Breast epithelium (tissue), 4 donors: ENCODE data around the gene UNC45B. TPM values are rescaled to one million over a fixed set of nuclear protein-coding genes. Genes with fewer than 3 reads are reported as not detected.

Experiments used
- DNase-seq, 2 donors: peaks; one replicate each; pipeline ENCODE4 v3.0.0-alpha.2; 2019; ENCODE audit warnings: low spot score in 2 of 2
- H3K27ac ChIP-seq, 2 donors: fragments of 200-600 bp; sonication (generic) in 1 of 2; one replicate each; pipeline ENCODE4 v1.5.1; 2016 to 2019; ENCODE audit warnings: mild to moderate bottlenecking in 1 of 2
- H3K27me3 ChIP-seq, 2 donors: fragments of 200-600 bp; sonication (generic) in 1 of 2; one replicate each; pipeline versions ENCODE4 v1.5.1 to v1.6.0; 2017 to 2019; ENCODE audit warnings: control low read depth in 1 of 2, mild to moderate bottlenecking in 1 of 2
- H3K36me3 ChIP-seq: fragments of 200-600 bp; one replicate; pipeline ENCODE4 v1.5.1; 2019
- H3K4me1 ChIP-seq, 2 donors: fragments of 200-600 bp; sonication (generic); one replicate each; pipeline ENCODE4 v1.5.1; 2016 to 2019; ENCODE audit warnings: control low read depth in 1 of 2
- H3K4me3 ChIP-seq, 3 donors: fragments of 200-600 bp; sonication (generic); 1 replicate in 2 of 3; 2 replicates in 1 of 3; pipeline ENCODE4 v1.5.1; 2016 to 2019; ENCODE audit warnings: mild to moderate bottlenecking in 3 of 3, moderate library complexity in 2 of 3
- H3K9me3 ChIP-seq, 2 donors: fragments of 200-600 bp; sonication (generic) in 1 of 2; one replicate each; pipeline ENCODE4 v1.5.1; 2016 to 2019; ENCODE audit warnings: control low read depth in 1 of 2
- POLR2A ChIP-seq: fragments of 450-650 bp; IDR thresholded peaks from one replicate; pipeline ENCODE4 v1.6.1; 2016; ENCODE audit warnings: antibody characterized with exemption, mild to moderate bottlenecking, moderate library complexity
- POLR2AphosphoS5 ChIP-seq, 3 donors: sonication (generic); formaldehyde crosslinking; IDR thresholded peaks; one replicate each; pipeline ENCODE4 v1.6.1; 2017; ENCODE audit warnings: antibody characterized with exemption in 3 of 3
- intact Hi-C: fragments of 100-400 bp; cut with DNase I; formaldehyde crosslinking; loops from one replicate; pipeline ENCODE4 v1.15.1; 2023; ENCODE audit warnings: low total_unique reads
- total RNA-seq, 3 donors: library from RNA; depleted of rRNA; stranded (reverse); fragments of >200 nt; gene quantifications; one replicate each; pipeline ENCODE4 v1.1.0, GENCODE V29; 2016
- TF ChIP-seq, protein P1 (sequence below), 3 donors: fragments of 450-650 bp; IDR thresholded peaks; one replicate each; pipeline ENCODE4 v1.5.1; 2016 to 2017; ENCODE audit warnings: antibody characterized with exemption in 3 of 3, mild to moderate bottlenecking in 3 of 3, moderate library complexity in 3 of 3

Gene UNC45B
- total RNA-seq, 3 donors from 2014 or later, result not detected

DNA sequence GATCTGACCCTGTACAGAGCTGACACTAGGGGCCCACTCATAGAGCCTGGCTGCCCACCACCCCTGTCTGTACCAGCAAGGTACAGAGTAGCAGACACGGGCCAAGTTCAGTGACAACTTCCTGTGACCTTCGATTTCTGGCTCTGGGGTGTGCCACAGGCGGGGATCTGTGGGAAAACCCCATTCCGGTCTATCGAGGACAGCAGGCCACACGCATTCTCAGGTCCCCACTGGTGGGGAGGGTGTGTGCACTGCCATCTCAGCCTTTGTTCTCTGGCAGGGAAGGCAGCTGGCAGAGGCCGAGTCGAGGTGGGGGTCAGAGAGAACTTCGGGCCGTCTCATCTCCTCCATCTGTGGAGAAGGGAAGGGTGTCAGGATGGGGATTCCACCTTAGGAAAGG lies 15.5 kb upstream of the UNC45B start:
- no peak for TF ChIP-seq POLR2AphosphoS5 (IDR thresholded peaks at IDR 0.05)
- no peak for TF ChIP-seq POLR2A
- TF ChIP-seq, protein P1, sequence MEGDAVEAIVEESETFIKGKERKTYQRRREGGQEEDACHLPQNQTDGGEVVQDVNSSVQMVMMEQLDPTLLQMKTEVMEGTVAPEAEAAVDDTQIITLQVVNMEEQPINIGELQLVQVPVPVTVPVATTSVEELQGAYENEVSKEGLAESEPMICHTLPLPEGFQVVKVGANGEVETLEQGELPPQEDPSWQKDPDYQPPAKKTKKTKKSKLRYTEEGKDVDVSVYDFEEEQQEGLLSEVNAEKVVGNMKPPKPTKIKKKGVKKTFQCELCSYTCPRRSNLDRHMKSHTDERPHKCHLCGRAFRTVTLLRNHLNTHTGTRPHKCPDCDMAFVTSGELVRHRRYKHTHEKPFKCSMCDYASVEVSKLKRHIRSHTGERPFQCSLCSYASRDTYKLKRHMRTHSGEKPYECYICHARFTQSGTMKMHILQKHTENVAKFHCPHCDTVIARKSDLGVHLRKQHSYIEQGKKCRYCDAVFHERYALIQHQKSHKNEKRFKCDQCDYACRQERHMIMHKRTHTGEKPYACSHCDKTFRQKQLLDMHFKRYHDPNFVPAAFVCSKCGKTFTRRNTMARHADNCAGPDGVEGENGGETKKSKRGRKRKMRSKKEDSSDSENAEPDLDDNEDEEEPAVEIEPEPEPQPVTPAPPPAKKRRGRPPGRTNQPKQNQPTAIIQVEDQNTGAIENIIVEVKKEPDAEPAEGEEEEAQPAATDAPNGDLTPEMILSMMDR (IDR thresholded peaks at IDR 0.05), result no peak
- H3K4me3 ChIP-seq, result no peak overlapping the region
- H3K4me1 ChIP-seq, result no peaks in the 10 kb centered on the region
- H3K27me3 ChIP-seq, result no peaks in the 10 kb centered on the region
- no peak overlapping the region for H3K27ac ChIP-seq
- no peaks in the 10 kb centered on the region for H3K9me3 ChIP-seq
- peaks cover 5% of the 10 kb centered on the region for H3K36me3 ChIP-seq
- no peak for DNase-seq
- intact Hi-C loops, result no loop called here

DNA sequence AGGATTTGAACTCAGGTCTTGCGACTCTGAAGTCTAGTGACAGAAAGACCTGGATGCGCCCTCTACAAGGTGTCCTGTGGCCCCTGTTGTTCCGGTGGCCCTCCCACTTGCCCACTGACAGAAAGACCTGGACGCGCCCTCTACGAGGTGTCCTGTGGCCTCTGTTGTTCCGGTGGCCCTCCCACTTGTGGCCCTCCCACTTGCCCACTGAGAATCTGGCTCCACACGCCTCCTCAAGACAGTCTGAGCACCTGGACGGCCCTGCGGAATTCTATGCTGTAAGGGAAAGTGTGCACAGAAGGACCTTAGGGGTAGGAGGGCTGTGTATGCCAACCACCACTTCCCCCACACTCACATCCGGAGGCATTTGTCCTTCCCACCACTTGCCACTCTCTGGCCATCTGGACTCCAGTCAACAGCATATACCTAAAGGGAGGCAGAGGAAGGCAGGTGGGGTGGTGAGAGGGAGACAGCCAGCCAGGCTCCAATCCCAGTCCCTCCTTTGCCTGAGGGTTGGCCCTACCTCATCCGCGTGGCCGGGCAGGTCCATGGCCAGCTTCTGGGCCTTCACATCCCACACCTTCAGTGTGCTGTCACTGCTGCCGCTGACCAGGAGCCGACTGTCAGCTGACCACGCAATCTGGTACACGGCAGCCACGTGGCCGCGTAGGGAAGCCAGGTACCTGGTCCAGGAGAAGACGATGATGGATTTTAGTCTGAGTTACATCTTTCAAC lies 14.6 kb upstream of the UNC45B start:
- Histone ChIP-seq H3K27ac (no peak overlapping the region), H3K4me1 (no peaks in the 10 kb centered on the region), H3K36me3 (peaks cover 5% of the 10 kb centered on the region), H3K9me3 (no peaks in the 10 kb centered on the region), H3K27me3 (no peaks in the 10 kb centered on the region), H3K4me3 (no peak overlapping the region)
- intact Hi-C loops, result no loop called here
- no peak for DNase-seq
- TF ChIP-seq POLR2A (no peak), POLR2AphosphoS5 (IDR thresholded peaks at IDR 0.05) (no peak)
- TF ChIP-seq, protein P1 (IDR thresholded peaks at IDR 0.05), result no peak

DNA sequence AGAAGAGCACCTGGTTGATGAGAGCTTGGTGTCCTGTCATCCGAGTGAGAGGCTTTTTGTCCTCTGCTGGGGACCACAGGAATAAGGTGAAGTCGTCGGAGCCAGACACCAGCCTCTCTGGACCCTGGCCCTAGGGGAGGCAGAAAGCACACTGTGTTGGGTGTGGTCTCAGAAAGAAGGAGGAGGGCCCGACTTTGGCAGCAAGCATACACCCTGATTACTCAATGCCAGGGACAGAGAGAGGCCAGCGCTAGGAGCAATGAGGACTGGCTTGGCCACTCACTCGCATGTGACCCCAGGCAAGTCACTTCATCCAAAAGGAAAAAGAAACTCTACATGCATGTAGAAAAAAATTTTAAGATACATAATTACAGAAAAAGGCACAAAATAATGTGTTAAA lies 12.3 kb upstream of the UNC45B start:
- no peaks in the 10 kb centered on the region for H3K9me3 ChIP-seq
- H3K27me3 ChIP-seq, result no peaks in the 10 kb centered on the region
- no peak overlapping the region for H3K4me3 ChIP-seq
- intact Hi-C loops, result no loop called here
- DNase-seq, result no peak
- peaks cover 5% of the 10 kb centered on the region for H3K36me3 ChIP-seq
- TF ChIP-seq POLR2AphosphoS5 (IDR thresholded peaks at IDR 0.05) (no peak), POLR2A (no peak)
- TF ChIP-seq, protein P1 (IDR thresholded peaks at IDR 0.05), result no peak
- H3K27ac ChIP-seq, result no peak overlapping the region
- H3K4me1 ChIP-seq, result no peaks in the 10 kb centered on the region

DNA sequence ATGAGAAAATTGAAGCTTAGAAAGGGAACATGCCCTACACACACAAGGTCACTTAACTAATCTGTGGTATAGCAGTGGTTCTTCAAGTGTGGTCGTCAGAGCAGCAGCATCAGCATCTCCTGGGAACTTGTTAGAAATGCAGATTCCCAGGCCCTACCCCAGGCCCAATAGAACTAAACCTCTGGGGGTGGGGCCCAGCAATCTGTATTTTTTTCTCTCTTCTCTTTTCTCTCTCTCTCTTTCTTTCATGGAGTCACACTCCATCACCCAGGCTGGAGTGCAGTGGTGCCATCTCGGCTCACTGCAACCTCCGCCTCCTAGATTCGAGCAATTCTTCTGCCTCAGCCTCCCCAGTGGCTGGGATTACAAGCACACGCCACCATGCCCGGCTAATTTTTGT lies 9.4 kb upstream of the UNC45B start:
- Histone ChIP-seq H3K4me3 (no peak overlapping the region), H3K27ac (no peak overlapping the region), H3K36me3 (peaks cover 5% of the 10 kb centered on the region), H3K9me3 (no peaks in the 10 kb centered on the region), H3K27me3 (no peaks in the 10 kb centered on the region), H3K4me1 (peaks cover 0 to 6% of the 10 kb centered on the region in 2 donors)
- no peak for TF ChIP-seq POLR2A
- no peak for TF ChIP-seq POLR2AphosphoS5 (IDR thresholded peaks at IDR 0.05)
- TF ChIP-seq, protein P1 (IDR thresholded peaks at IDR 0.05), result no peak
- intact Hi-C loops, result no loop called here
- DNase-seq, result no peak

DNA sequence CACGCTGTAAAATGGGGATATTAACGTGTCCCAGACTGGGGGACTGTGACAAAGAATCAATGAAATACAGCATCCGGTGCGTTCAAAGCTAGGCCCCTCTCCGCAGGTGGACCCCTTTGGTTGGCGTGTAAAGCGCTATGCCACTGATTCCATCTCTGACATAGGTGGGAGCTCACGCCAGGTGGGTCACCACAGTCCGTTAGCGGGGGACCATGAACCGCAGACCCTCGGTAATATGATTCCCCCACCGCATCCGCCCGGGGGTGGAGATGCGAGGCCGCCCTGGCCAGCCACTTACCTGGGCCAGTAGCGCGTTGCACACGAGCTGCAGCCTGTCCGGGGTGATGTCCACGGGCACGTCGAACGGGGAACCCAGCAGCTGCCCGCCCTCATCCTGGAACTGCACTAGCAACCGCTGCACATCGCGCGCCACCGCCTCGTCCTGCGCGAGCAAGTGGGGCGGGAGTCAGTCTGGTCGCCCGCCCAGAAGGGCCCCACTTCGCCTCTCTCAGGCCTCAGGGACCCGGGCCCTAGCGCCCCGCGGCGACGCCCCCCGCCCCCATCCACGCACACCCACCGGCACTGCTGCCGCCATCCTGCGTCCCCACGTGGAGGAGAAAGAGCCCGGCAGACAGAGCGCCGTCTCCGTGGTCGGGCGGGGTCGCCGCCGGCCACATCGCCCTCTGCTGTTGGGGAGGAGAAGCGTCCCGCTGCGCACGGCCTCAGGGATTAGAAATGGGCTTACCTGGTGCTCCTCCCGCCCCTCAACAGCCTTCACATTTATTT lies 5.7 kb upstream of the UNC45B start, which contains the start of gene NLE1:
TSS of gene NLE1 (minus strand) at position 623 of the 786 bp plus-strand sequence. CDS start at position 595, 28 bp downstream.
- peak; percentile 52 to 81 for DNase-seq
- Histone ChIP-seq H3K27me3 (no peaks in the 10 kb centered on the region), H3K9me3 (no peaks in the 10 kb centered on the region), H3K4me1 (peaks cover 0 to 6% of the 10 kb centered on the region in 2 donors), H3K27ac (peak within 1 kb of the TSS in 1 of 2 donors; percentile 14), H3K36me3 (no peaks in the 10 kb centered on the region), H3K4me3 (peak within 1 kb of the TSS; percentile 71 to 95 (median 94))
- TF ChIP-seq POLR2A (no peak), POLR2AphosphoS5 (IDR thresholded peaks at IDR 0.05) (peak in 2 of 3 donors; percentile 31 to 41)
- TF ChIP-seq, protein P1 (IDR thresholded peaks at IDR 0.05), result peak; percentile 78 to 88 (median 85)
- intact Hi-C loops, result no loop called here
